ENCODE data around the gene AOAH.

The AOAH gene

GRCh38 chr7:36635091-36635490, 89.2 kb downstream of the AOAH start:
- no peak for DNase-seq (ENCODE audit: low read depth in 2 of 2, low spot score in 1 of 2)

- no peak for DNase-seq (ENCODE audit: low read depth in 2 of 2, low spot score in 1 of 2)
Observed at GRCh38 chr7:36633377-36633776, 90.9 kb downstream of the AOAH start.

- no peak for DNase-seq (ENCODE audit: low read depth in 2 of 2, low spot score in 1 of 2)
Observed at GRCh38 chr7:36630112-36630650, 94.1 kb downstream of the AOAH start.

GRCh38 chr7:36629351-36629750, 94.9 kb downstream of the AOAH start:
- no peak for DNase-seq (ENCODE audit: low read depth in 2 of 2, low spot score in 1 of 2)

GRCh38 chr7:36627836-36628235, 96.5 kb downstream of the AOAH start:
- no peak for DNase-seq (ENCODE audit: low read depth in 2 of 2, low spot score in 1 of 2)

GRCh38 chr7:36626111-36626510, 98.2 kb downstream of the AOAH start:
- no peak for DNase-seq (ENCODE audit: low read depth in 2 of 2, low spot score in 1 of 2)

GRCh38 chr7:36625247-36625646, 99.0 kb downstream of the AOAH start:
- DNase-seq (ENCODE audit: low read depth in 2 of 2, low spot score in 1 of 2): no peak

- no peak for DNase-seq (ENCODE audit: low read depth in 2 of 2, low spot score in 1 of 2)
Observed at GRCh38 chr7:36623247-36623646, 101.0 kb downstream of the AOAH start.

GRCh38 chr7:36621396-36621795, 102.9 kb downstream of the AOAH start:
- no peak for DNase-seq (ENCODE audit: low read depth in 2 of 2, low spot score in 1 of 2)

- DNase-seq (ENCODE audit: low read depth in 2 of 2, low spot score in 1 of 2): no peak
Observed at GRCh38 chr7:36620166-36620708, 104.1 kb downstream of the AOAH start.

GRCh38 chr7:36617408-36617807, 106.9 kb downstream of the AOAH start:
- no peak for DNase-seq (ENCODE audit: low read depth in 2 of 2, low spot score in 1 of 2)

- DNase-seq (ENCODE audit: low read depth in 2 of 2, low spot score in 1 of 2): no peak
Observed at GRCh38 chr7:36615852-36616540, 108.3 kb downstream of the AOAH start.

- no peak for DNase-seq (ENCODE audit: low read depth in 2 of 2, low spot score in 1 of 2)
Observed at GRCh38 chr7:36614959-36615358, 109.3 kb downstream of the AOAH start.

- DNase-seq (ENCODE audit: low read depth in 2 of 2, low spot score in 1 of 2): no peak
Observed at GRCh38 chr7:36613031-36613614, 111.2 kb downstream of the AOAH start.

GRCh38 chr7:36611703-36612102, 112.6 kb downstream of the AOAH start:
- no peak for DNase-seq (ENCODE audit: low read depth in 2 of 2, low spot score in 1 of 2)

GRCh38 chr7:36607721-36608095, 116.6 kb downstream of the AOAH start:
- no peak for DNase-seq (ENCODE audit: low read depth in 2 of 2, low spot score in 1 of 2)

- no peak for DNase-seq (ENCODE audit: low read depth in 2 of 2, low spot score in 1 of 2)
Observed at GRCh38 chr7:36606976-36607720, 117.1 kb downstream of the AOAH start.

- DNase-seq (ENCODE audit: low read depth in 2 of 2, low spot score in 1 of 2): no peak
Observed at GRCh38 chr7:36606153-36606975, 117.9 kb downstream of the AOAH start.

- no peak for DNase-seq (ENCODE audit: low read depth in 2 of 2, low spot score in 1 of 2)
Observed at GRCh38 chr7:36605261-36606051, 118.8 kb downstream of the AOAH start.

- no peak for DNase-seq (ENCODE audit: low read depth in 2 of 2, low spot score in 1 of 2)
Observed at GRCh38 chr7:36604806-36605205, 119.5 kb downstream of the AOAH start.
